HEK293 (cell line): ENCODE measurements around the gene LRP10.

Source experiments
- CTCF ChIA-PET: fragments of 350-600 bp; formaldehyde crosslinking; extraction: SDS; loops from one replicate; lab custom pipeline; 2021; ENCODE audit warnings: antibody characterized with exemption; lab: Yijun Ruan, JAX
- POLR2A ChIA-PET: fragments of 300-600 bp; formaldehyde crosslinking; extraction: SDS; loops from one replicate; lab custom pipeline; 2020; ENCODE audit warnings: antibody characterized with exemption, inconsistent platforms; lab: Yijun Ruan, JAX
- H3K27ac ChIP-seq: fragments of 200-500 bp; sonication (Bioruptor generic); 2 replicates; pipeline ENCODE4 v1.5.1; 2014; ENCODE audit warnings: low read depth, low read length, control low read depth, inconsistent platforms; ENCODE audit errors: extremely low read depth
- H3K36me3 ChIP-seq, 2 experiments: fragments of 200-500 bp in 1 of 2; sonication (Bioruptor generic) in 1 of 2; 1 replicate in 1 of 2; 2 replicates in 1 of 2; pipeline ENCODE4 v1.5.1; 2014 to 2017; ENCODE audit warnings: inconsistent platforms in 2 of 2, low read length in 2 of 2; ENCODE audit not compliant: control insufficient read depth in 2 of 2, insufficient read depth in 1 of 2
- H3K4me1 ChIP-seq: fragments of 200-500 bp; sonication (Bioruptor generic); 2 replicates; pipeline ENCODE4 v1.5.1; 2014; ENCODE audit warnings: mild to moderate bottlenecking, low read length, inconsistent platforms; ENCODE audit not compliant: control insufficient read depth, insufficient read depth
- H3K4me3 ChIP-seq: 2 replicates; pipeline ENCODE4 v1.5.1; 2011; ENCODE audit warnings: low read depth, mild to moderate bottlenecking, control low read depth, low read length, moderate library complexity
- H3K9me3 ChIP-seq: fragments of 200-500 bp; sonication (Bioruptor generic); 2 replicates; pipeline ENCODE4 v1.5.1; 2014; ENCODE audit warnings: low read depth, low read length, inconsistent platforms; ENCODE audit not compliant: control insufficient read depth, insufficient read depth
- BCL11B ChIP-seq: fragments of 450-650 bp; formaldehyde crosslinking; IDR thresholded peaks from 2 replicates; pipeline ENCODE4 v1.5.1; 2016; ENCODE audit warnings: low read depth, missing biosample characterization, missing genetic modification characterization
- FEZF1 ChIP-seq: fragments of 450-650 bp; formaldehyde crosslinking; IDR thresholded peaks from 2 replicates; pipeline ENCODE4 v1.5.1; 2016; ENCODE audit warnings: missing biosample characterization, missing genetic modification characterization
- MZF1 ChIP-seq: fragments of 450-650 bp; formaldehyde crosslinking; IDR thresholded peaks from 2 replicates; pipeline ENCODE4 v1.5.1; 2017; ENCODE audit warnings: missing biosample characterization, missing genetic modification characterization, borderline replicate concordance
- ZBTB1 ChIP-seq: fragments of 450-650 bp; formaldehyde crosslinking; IDR thresholded peaks from 2 replicates; pipeline ENCODE4 v1.5.1; 2016; ENCODE audit warnings: missing biosample characterization, missing genetic modification characterization
- ZBTB48 ChIP-seq: fragments of 450-650 bp; formaldehyde crosslinking; IDR thresholded peaks from 2 replicates; pipeline ENCODE4 v1.5.1; 2016; ENCODE audit warnings: missing biosample characterization, missing genetic modification characterization
- ZBTB8A ChIP-seq: fragments of 450-650 bp; formaldehyde crosslinking; IDR thresholded peaks from 2 replicates; pipeline ENCODE4 v1.5.1; 2016; ENCODE audit warnings: missing biosample characterization, missing genetic modification characterization
- ZFP69B ChIP-seq: fragments of 450-650 bp; formaldehyde crosslinking; IDR thresholded peaks from 2 replicates; pipeline ENCODE4 v1.5.1; 2016; ENCODE audit warnings: missing biosample characterization, missing genetic modification characterization
- ZNF311 ChIP-seq: fragments of 450-650 bp; formaldehyde crosslinking; IDR thresholded peaks from 2 replicates; pipeline ENCODE4 v1.5.1; 2017; ENCODE audit warnings: missing biosample characterization, missing genetic modification characterization, borderline replicate concordance
- ZNF324 ChIP-seq: fragments of 450-650 bp; formaldehyde crosslinking; IDR thresholded peaks from 2 replicates; pipeline ENCODE4 v1.5.1; 2016; ENCODE audit warnings: missing biosample characterization, missing genetic modification characterization
- ZNF341 ChIP-seq: fragments of 450-650 bp; formaldehyde crosslinking; IDR thresholded peaks from 2 replicates; pipeline ENCODE4; 2016; ENCODE audit warnings: low read depth, missing biosample characterization, missing genetic modification characterization
- ZNF530 ChIP-seq: fragments of 450-650 bp; formaldehyde crosslinking; IDR thresholded peaks from 2 replicates; pipeline ENCODE4 v1.5.1; 2016; ENCODE audit warnings: low read depth, missing biosample characterization, missing genetic modification characterization
- ZNF571 ChIP-seq: fragments of 450-650 bp; formaldehyde crosslinking; IDR thresholded peaks from 2 replicates; pipeline ENCODE4 v1.5.0; 2017; ENCODE audit warnings: missing biosample characterization, missing genetic modification characterization
- ZNF621 ChIP-seq: fragments of 450-650 bp; formaldehyde crosslinking; IDR thresholded peaks from 2 replicates; pipeline ENCODE4 v1.5.1; 2017; ENCODE audit warnings: missing biosample characterization, missing genetic modification characterization
- ZNF629 ChIP-seq: fragments of 450-650 bp; formaldehyde crosslinking; IDR thresholded peaks from 2 replicates; pipeline ENCODE4 v1.5.1; 2017; ENCODE audit warnings: missing biosample characterization, missing genetic modification characterization
- ZNF76 ChIP-seq: fragments of 450-650 bp; formaldehyde crosslinking; IDR thresholded peaks from 2 replicates; pipeline ENCODE4; 2016; ENCODE audit warnings: low read depth, missing biosample characterization, missing genetic modification characterization, borderline replicate concordance
- ZXDB ChIP-seq: fragments of 450-650 bp; formaldehyde crosslinking; IDR thresholded peaks from 2 replicates; pipeline ENCODE4 v1.5.1; 2016; ENCODE audit warnings: missing biosample characterization, missing genetic modification characterization
- TF ChIP-seq, protein P1 (sequence below): fragments of 450-650 bp; formaldehyde crosslinking; IDR thresholded peaks from 2 replicates; pipeline ENCODE4 v1.5.1; 2016; ENCODE audit warnings: missing biosample characterization, missing genetic modification characterization
- TF ChIP-seq, protein P2 (sequence below): fragments of 450-650 bp; formaldehyde crosslinking; IDR thresholded peaks from 2 replicates; pipeline ENCODE4 v1.5.1; 2016; ENCODE audit warnings: missing biosample characterization, missing genetic modification characterization
- TF ChIP-seq, protein P3 (sequence below): fragments of 450-650 bp; formaldehyde crosslinking; IDR thresholded peaks from 2 replicates; pipeline ENCODE4 v1.5.1; 2016; ENCODE audit warnings: missing biosample characterization, missing genetic modification characterization
- TF ChIP-seq, protein P4 (sequence below): fragments of 450-650 bp; IDR thresholded peaks from 2 replicates; pipeline ENCODE4 v1.5.1; 2018; ENCODE audit warnings: missing biosample characterization, mild to moderate bottlenecking, missing genetic modification characterization
- TF ChIP-seq, protein P5 (sequence below): fragments of 450-650 bp; formaldehyde crosslinking; IDR thresholded peaks from 2 replicates; pipeline ENCODE4 v1.5.1; 2016; ENCODE audit warnings: missing biosample characterization, missing genetic modification characterization
- TF ChIP-seq, protein P6 (sequence below): fragments of 450-650 bp; formaldehyde crosslinking; conservative IDR thresholded peaks from 2 replicates; pipeline ENCODE4 v1.5.1; 2016; ENCODE audit warnings: low read depth, missing biosample characterization, missing genetic modification characterization
- TF ChIP-seq, protein P7 (sequence below): fragments of 450-650 bp; formaldehyde crosslinking; IDR thresholded peaks from 2 replicates; pipeline ENCODE4 v1.5.1; 2016; ENCODE audit warnings: missing biosample characterization, missing genetic modification characterization

Gene LRP10

DNA sequence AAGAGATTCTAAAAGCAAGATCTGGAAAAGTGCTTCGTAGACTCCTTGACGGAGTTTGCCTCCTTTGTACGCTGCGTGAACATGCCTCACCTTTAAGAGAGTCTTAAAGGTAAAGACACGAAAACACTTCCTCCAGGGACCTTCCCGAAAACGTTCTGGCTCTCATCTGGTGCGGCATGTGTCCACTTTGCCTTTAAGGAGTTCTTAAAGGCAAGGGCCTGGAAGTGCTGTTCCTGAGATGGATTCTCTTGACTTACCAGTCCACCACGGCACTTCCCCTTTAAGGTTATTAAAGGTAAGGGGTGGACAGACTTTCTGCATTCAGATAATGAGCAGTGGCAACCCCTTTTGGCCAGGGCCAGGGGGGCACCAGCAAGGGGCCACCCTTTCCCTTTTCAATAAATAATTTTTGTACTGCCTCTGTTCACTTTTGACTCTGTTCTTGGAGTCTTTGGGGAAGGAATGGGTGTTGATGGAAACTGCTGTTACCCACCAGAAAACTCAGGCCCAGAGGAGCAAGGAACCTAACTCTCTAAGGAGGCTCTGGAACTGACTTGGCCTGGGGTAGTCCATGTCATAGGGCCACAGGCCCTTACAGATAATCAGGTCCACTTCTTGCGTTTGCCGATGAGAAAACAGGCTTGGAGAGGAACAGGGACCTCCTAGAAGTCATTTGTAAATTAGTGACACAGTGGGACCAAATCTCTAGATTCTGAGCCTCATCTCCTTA is 15.9 kb downstream of the LRP10 start:
- Histone ChIP-seq H3K4me1 (peaks cover 6% of the 10 kb centered on the region), H3K9me3 (no peaks in the 10 kb centered on the region), H3K27ac (peak overlapping the region; percentile 78), H3K36me3 (no peaks in the 10 kb centered on the region), H3K4me3 (peak overlapping the region; percentile 55)
- CTCF ChIA-PET: interaction anchor here (0.7 to 7.8 kb wide), 3 partner anchors 13 to 64 kb away, joined by 4 to 43 read pairs (median 26); no protein-coding TSS in a partner anchor
- POLR2A ChIA-PET: interaction anchor here (1.2 to 1.4 kb wide), 3 partner anchors 10 to 69 kb away, joined by 3 to 5 read pairs (median 4); partner anchors contain the start of genes HAUS4 and LRP10
- TF ChIP-seq ZFP69B (tag by site-specific recombination) (peak; percentile 94), ZBTB1 (no peak), ZXDB (tag by site-specific recombination) (peak; percentile 55; the same call in 1 of the 2 replicates), ZNF629 (tag by site-specific recombination) (no peak; the same call in 1 of the 2 replicates), ZBTB48 (tag by site-specific recombination) (peak; percentile 65; the same call in 1 of the 2 replicates), ZNF341 (peak; percentile 13; the same call in 1 of the 2 replicates), ZNF530 (tag by site-specific recombination) (no peak), ZNF621 (tag by site-specific recombination) (no peak), ZNF311 (no peak), ZNF571 (tag by site-specific recombination) (no peak), MZF1 (tag by site-specific recombination) (no peak), ZNF76 (tag by site-specific recombination) (peak; percentile 11; the same call in 1 of the 2 replicates), BCL11B (tag by site-specific recombination) (no peak), ZNF324 (no peak), ZBTB8A (tag by site-specific recombination) (no peak), FEZF1 (no peak)
- TF ChIP-seq, protein P1, sequence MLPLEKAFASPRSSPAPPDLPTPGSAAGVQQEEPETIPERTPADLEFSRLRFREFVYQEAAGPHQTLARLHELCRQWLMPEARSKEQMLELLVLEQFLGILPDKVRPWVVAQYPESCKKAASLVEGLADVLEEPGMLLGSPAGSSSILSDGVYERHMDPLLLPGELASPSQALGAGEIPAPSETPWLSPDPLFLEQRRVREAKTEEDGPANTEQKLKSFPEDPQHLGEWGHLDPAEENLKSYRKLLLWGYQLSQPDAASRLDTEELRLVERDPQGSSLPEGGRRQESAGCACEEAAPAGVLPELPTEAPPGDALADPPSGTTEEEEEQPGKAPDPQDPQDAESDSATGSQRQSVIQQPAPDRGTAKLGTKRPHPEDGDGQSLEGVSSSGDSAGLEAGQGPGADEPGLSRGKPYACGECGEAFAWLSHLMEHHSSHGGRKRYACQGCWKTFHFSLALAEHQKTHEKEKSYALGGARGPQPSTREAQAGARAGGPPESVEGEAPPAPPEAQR (tag by site-specific recombination): no peak
- TF ChIP-seq, protein P2, sequence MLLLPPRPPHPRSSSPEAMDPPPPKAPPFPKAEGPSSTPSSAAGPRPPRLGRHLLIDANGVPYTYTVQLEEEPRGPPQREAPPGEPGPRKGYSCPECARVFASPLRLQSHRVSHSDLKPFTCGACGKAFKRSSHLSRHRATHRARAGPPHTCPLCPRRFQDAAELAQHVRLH (tag by site-specific recombination): 0 out of 2 replicates have a peak, but pooled peaks have one; percentile 16
- TF ChIP-seq, protein P3, sequence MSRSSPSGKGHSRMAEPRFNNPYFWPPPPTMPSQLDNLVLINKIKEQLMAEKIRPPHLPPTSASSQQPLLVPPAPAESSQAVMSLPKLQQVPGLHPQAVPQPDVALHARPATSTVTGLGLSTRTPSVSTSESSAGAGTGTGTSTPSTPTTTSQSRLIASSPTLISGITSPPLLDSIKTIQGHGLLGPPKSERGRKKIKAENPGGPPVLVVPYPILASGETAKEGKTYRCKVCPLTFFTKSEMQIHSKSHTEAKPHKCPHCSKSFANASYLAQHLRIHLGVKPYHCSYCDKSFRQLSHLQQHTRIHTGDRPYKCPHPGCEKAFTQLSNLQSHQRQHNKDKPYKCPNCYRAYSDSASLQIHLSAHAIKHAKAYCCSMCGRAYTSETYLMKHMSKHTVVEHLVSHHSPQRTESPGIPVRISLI (tag by site-specific recombination): no peak
- TF ChIP-seq, protein P4, sequence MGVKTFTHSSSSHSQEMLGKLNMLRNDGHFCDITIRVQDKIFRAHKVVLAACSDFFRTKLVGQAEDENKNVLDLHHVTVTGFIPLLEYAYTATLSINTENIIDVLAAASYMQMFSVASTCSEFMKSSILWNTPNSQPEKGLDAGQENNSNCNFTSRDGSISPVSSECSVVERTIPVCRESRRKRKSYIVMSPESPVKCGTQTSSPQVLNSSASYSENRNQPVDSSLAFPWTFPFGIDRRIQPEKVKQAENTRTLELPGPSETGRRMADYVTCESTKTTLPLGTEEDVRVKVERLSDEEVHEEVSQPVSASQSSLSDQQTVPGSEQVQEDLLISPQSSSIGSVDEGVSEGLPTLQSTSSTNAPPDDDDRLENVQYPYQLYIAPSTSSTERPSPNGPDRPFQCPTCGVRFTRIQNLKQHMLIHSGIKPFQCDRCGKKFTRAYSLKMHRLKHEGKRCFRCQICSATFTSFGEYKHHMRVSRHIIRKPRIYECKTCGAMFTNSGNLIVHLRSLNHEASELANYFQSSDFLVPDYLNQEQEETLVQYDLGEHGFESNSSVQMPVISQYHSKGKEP (tag by site-specific recombination): no peak
- TF ChIP-seq, protein P5, sequence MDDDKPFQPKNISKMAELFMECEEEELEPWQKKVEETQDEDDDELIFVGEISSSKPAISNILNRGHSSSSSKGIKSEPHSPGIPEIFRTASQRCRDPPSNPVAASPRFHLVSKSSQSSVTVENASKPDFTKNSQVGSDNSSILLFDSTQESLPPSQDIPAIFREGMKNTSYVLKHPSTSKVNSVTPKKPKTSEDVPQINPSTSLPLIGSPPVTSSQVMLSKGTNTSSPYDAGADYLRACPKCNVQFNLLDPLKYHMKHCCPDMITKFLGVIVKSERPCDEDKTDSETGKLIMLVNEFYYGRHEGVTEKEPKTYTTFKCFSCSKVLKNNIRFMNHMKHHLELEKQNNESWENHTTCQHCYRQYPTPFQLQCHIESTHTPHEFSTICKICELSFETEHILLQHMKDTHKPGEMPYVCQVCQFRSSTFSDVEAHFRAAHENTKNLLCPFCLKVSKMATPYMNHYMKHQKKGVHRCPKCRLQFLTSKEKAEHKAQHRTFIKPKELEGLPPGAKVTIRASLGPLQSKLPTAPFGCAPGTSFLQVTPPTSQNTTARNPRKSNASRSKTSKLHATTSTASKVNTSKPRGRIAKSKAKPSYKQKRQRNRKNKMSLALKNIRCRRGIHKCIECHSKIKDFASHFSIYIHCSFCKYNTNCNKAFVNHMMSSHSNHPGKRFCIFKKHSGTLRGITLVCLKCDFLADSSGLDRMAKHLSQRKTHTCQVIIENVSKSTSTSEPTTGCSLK: no peak
- TF ChIP-seq, protein P6, sequence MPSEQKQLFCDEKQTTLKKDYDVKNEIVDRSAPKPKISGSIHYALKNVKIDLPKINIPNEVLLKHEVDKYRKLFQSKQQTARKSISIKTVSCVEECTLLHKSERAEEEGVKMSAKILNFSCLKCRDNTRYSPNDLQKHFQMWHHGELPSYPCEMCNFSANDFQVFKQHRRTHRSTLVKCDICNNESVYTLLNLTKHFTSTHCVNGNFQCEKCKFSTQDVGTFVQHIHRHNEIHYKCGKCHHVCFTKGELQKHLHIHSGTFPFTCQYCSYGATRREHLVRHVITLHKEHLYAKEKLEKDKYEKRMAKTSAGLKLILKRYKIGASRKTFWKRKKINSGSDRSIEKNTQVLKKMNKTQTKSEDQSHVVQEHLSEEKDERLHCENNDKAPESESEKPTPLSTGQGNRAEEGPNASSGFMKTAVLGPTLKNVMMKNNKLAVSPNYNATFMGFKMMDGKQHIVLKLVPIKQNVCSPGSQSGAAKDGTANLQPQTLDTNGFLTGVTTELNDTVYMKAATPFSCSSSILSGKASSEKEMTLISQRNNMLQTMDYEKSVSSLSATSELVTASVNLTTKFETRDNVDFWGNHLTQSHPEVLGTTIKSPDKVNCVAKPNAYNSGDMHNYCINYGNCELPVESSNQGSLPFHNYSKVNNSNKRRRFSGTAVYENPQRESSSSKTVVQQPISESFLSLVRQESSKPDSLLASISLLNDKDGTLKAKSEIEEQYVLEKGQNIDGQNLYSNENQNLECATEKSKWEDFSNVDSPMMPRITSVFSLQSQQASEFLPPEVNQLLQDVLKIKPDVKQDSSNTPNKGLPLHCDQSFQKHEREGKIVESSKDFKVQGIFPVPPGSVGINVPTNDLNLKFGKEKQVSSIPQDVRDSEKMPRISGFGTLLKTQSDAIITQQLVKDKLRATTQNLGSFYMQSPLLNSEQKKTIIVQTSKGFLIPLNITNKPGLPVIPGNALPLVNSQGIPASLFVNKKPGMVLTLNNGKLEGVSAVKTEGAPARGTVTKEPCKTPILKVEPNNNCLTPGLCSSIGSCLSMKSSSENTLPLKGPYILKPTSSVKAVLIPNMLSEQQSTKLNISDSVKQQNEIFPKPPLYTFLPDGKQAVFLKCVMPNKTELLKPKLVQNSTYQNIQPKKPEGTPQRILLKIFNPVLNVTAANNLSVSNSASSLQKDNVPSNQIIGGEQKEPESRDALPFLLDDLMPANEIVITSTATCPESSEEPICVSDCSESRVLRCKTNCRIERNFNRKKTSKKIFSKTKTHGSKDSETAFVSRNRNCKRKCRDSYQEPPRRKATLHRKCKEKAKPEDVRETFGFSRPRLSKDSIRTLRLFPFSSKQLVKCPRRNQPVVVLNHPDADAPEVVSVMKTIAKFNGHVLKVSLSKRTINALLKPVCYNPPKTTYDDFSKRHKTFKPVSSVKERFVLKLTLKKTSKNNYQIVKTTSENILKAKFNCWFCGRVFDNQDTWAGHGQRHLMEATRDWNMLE (tag by site-specific recombination): 0 out of 2 replicates have a peak, but pooled peaks have one; percentile 31
- TF ChIP-seq, protein P7, sequence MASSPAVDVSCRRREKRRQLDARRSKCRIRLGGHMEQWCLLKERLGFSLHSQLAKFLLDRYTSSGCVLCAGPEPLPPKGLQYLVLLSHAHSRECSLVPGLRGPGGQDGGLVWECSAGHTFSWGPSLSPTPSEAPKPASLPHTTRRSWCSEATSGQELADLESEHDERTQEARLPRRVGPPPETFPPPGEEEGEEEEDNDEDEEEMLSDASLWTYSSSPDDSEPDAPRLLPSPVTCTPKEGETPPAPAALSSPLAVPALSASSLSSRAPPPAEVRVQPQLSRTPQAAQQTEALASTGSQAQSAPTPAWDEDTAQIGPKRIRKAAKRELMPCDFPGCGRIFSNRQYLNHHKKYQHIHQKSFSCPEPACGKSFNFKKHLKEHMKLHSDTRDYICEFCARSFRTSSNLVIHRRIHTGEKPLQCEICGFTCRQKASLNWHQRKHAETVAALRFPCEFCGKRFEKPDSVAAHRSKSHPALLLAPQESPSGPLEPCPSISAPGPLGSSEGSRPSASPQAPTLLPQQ (tag by site-specific recombination): peak; percentile 97
